Endothelial cell of umbilical vein (primary cell): Measurements from ENCODE around the gene SORCS2. TPM values are rescaled to one million over a fixed set of nuclear protein-coding genes. Genes with fewer than 3 reads are reported as not detected.

ENCODE experiments used
- BruUV-seq: library from RNA; stranded (reverse); fragments of 400-500 nt; replicated peaks from 2 replicates; lab custom pipeline; 2021; lab: Mats Ljungman, UMichigan
- CTCF ChIA-PET: fragments of 300-600, 350-600 bp; sonication (Branson Sonifier 250); formaldehyde crosslinking; loops from one replicate; lab custom pipeline; 2021; ENCODE audit warnings: antibody characterized with exemption, inconsistent platforms; lab: Charles Lee
- POLR2A ChIA-PET: fragments of 300-600, 350-600 bp; sonication (Branson Sonifier 250); formaldehyde crosslinking; loops from one replicate; lab custom pipeline; 2021; ENCODE audit warnings: antibody characterized with exemption, inconsistent platforms; lab: Charles Lee
- DNase-seq: peaks from one replicate; pipeline ENCODE4 v3.0.0-alpha.2; 2011; ENCODE audit warnings: low read depth, low spot score
- FAIRE-seq: peaks from 2 replicates; lab custom pipeline; 2011; peaks lifted over from hg19 to GRCh38; lab: Jason Lieb, UNC
- H2AFZ ChIP-seq: 2 replicates; pipeline ENCODE4 v1.6.0; 2012; ENCODE audit warnings: low read depth, low read length, control low read depth, inconsistent platforms
- H3K27ac ChIP-seq: 2 replicates; pipeline ENCODE4 v1.5.1; 2011; ENCODE audit warnings: low read depth, mild to moderate bottlenecking, control low read depth, low read length, moderate library complexity; ENCODE audit not compliant: insufficient read depth
- H3K27me3 ChIP-seq, 2 experiments: 2 replicates each; pipeline versions ENCODE4 v1.6.0 to v1.6.1; 2011; ENCODE audit warnings: low read length in 2 of 2, mixed read lengths in 1 of 2; ENCODE audit not compliant: control insufficient read depth in 2 of 2, insufficient read depth in 2 of 2
- H3K36me3 ChIP-seq, 2 experiments: 2 replicates in 1 of 2; 3 replicates in 1 of 2; pipeline ENCODE4 v1.5.1; 2011; ENCODE audit warnings: low read length in 2 of 2, mild to moderate bottlenecking in 1 of 2, moderate library complexity in 1 of 2; ENCODE audit not compliant: control insufficient read depth in 2 of 2, insufficient read depth in 2 of 2; ENCODE audit errors: extremely low read depth in 1 of 2
- H3K4me1 ChIP-seq: 3 replicates; pipeline ENCODE4 v1.5.1; 2011; ENCODE audit warnings: mild to moderate bottlenecking, low read length; ENCODE audit not compliant: control insufficient read depth, insufficient read depth; ENCODE audit errors: extremely low read depth
- H3K4me2 ChIP-seq: 2 replicates; pipeline ENCODE4 v1.6.1; 2011; ENCODE audit warnings: low read length, control low read depth, mixed read lengths; ENCODE audit not compliant: insufficient read depth
- H3K4me3 ChIP-seq, 3 experiments: fragments of 200-600 bp in 1 of 3; sonication (generic), shearing (Covaris generic) in 1 of 3; replicated peaks in 1 of 3; 2 replicates each; pipeline ENCODE4 v1.5.1; 2011 to 2016; ENCODE audit warnings: control low read depth in 3 of 3, low read length in 3 of 3, mild to moderate bottlenecking in 2 of 3, inconsistent platforms in 1 of 3, low read depth in 1 of 3, moderate library complexity in 1 of 3; ENCODE audit not compliant: insufficient read depth in 1 of 3
- H3K79me2 ChIP-seq: 2 replicates; pipeline ENCODE4 v1.6.0; 2012; ENCODE audit warnings: low read length, inconsistent platforms; ENCODE audit not compliant: control insufficient read depth, insufficient read depth
- H3K9ac ChIP-seq: replicated peaks from 2 replicates; pipeline ENCODE3; 2011; ENCODE audit warnings: low read length, control low read depth; ENCODE audit not compliant: insufficient read depth; ENCODE audit errors: extremely low read depth
- H3K9me1 ChIP-seq: replicated peaks from 3 replicates; pipeline ENCODE4 v1.6.0; 2011; ENCODE audit warnings: mild to moderate bottlenecking, low read length; ENCODE audit not compliant: control insufficient read depth, insufficient read depth; ENCODE audit errors: extremely low read depth
- H3K9me3 ChIP-seq: replicated peaks from 2 replicates; pipeline ENCODE4 v1.5.1; 2012; ENCODE audit warnings: low read length, inconsistent platforms; ENCODE audit not compliant: control insufficient read depth, insufficient read depth
- H4K20me1 ChIP-seq: replicated peaks from 2 replicates; pipeline ENCODE3; 2011; ENCODE audit warnings: mild to moderate bottlenecking, low read length; ENCODE audit not compliant: control insufficient read depth, insufficient read depth; ENCODE audit errors: extremely low read depth
- EZH2 ChIP-seq: IDR thresholded peaks from 2 replicates; pipeline ENCODE4 v1.6.1; 2012; ENCODE audit warnings: borderline replicate concordance, low read depth, mild to moderate bottlenecking, moderate library complexity, low read length, inconsistent platforms; ENCODE audit not compliant: severe bottlenecking
- FOS ChIP-seq: IDR thresholded peaks from 2 replicates; pipeline ENCODE4 v1.6.1; 2011; ENCODE audit warnings: mild to moderate bottlenecking, low read length, moderate library complexity, borderline replicate concordance; ENCODE audit not compliant: insufficient read depth
- GATA2 ChIP-seq: IDR thresholded peaks from 2 replicates; pipeline ENCODE4 v1.7.0; 2011; ENCODE audit warnings: low read depth, mild to moderate bottlenecking, moderate library complexity, mixed read lengths, low read length; ENCODE audit not compliant: insufficient read length, insufficient read depth
- JUN ChIP-seq: IDR thresholded peaks from 2 replicates; pipeline ENCODE4 v1.6.1; 2011; ENCODE audit warnings: borderline replicate concordance, low read depth; ENCODE audit not compliant: insufficient read length, insufficient read depth
- MYC ChIP-seq: IDR thresholded peaks from one replicate; pipeline ENCODE4 v1.6.1; 2011; ENCODE audit warnings: mild to moderate bottlenecking, low read depth, low read length
- POLR2A ChIP-seq: IDR thresholded peaks from 2 replicates; pipeline ENCODE4 v1.6.1; 2012; ENCODE audit warnings: low read depth, mild to moderate bottlenecking, control low read depth, low read length
- POLR2AphosphoS5 ChIP-seq: IDR thresholded peaks from 2 replicates; pipeline ENCODE4 v1.6.1; 2012; ENCODE audit warnings: low read depth, mild to moderate bottlenecking, control low read depth, low read length, moderate library complexity; ENCODE audit not compliant: insufficient read depth
- dilution Hi-C: fragments of 300-500 bp; cut with MboI; formaldehyde crosslinking; loops from one replicate; pipeline ENCODE4 v1.15.0; 2019; ENCODE audit warnings: low sequenced_read_pairs; ENCODE audit not compliant: extremely low pct_ligation_motif_present
- intact Hi-C: fragments of 100-400 bp; cut with micrococcal nuclease; formaldehyde crosslinking; loops from one replicate; pipeline ENCODE4 v1.10.0; 2022
- polyA plus RNA-seq, 4 experiments: library from polyadenylated mRNA; depleted of rRNA in 3 of 4; stranded (reverse) in 3 of 4; unstranded in 1 of 4; fragments of >200 nt; gene quantifications; 2 replicates each; pipeline versions ENCODE4 v1.2.1 to v1.2.3, GENCODE V29; 2011 to 2012; ENCODE audit warnings: missing spikeins in 1 of 4
- total RNA-seq: library from RNA; stranded (reverse); gene quantifications from 2 replicates; pipeline ENCODE4 v1.2.3, GENCODE V29; 2021
- TF ChIP-seq, protein P1 (sequence below), 2 donors: IDR thresholded peaks; 1 replicate in 1 of 2; 2 replicates in 1 of 2; pipeline ENCODE4 v1.5.1; 2011; ENCODE audit warnings: low read length in 2 of 2, mild to moderate bottlenecking in 2 of 2, moderate library complexity in 2 of 2, control low read depth in 1 of 2, inconsistent platforms in 1 of 2, low read depth in 1 of 2; ENCODE audit not compliant: insufficient read depth in 1 of 2; ENCODE audit errors: extremely low read depth in 1 of 2
- TF ChIP-seq, protein P2 (sequence below): IDR thresholded peaks from 2 replicates; pipeline ENCODE4 v1.6.1; 2011; ENCODE audit not compliant: insufficient read depth, insufficient read length

The SORCS2 gene
- total and polyA plus RNA-seq, 2 donors (not counting 3 experiments of a cell fraction or from before 2014, with no cell fraction given) = not detected

DNA sequence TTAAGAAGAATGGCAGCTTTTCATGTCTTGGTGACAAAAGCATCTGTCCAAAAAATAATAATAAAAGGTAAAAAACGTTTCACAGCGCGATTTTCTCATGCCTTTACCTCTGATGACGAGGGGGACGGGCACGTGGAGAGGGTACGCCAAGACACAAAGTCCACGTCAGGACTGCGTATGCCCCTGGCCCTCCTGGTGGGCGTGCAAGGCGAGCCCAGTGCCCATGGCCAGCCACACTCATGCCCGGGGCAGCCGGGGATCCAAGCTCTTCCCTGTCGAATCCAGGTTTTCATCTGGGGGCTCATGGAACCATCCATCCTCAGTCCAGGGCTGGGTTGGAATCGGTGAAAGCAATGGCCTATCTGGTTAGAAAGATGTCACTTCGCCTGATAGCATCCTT is 570.8 kb downstream of the SORCS2 start:
- H3K36me3 ChIP-seq = peaks cover 19 to 62% of the 10 kb centered on the region in 2 experiments
- H3K27me3 ChIP-seq = no peaks in the 10 kb centered on the region
- no peak overlapping the region for H2AFZ ChIP-seq
- no peak for TF ChIP-seq POLR2AphosphoS5
- no peak for TF ChIP-seq MYC
- TF ChIP-seq JUN = no peak
- no peak for TF ChIP-seq POLR2A
- TF ChIP-seq EZH2 = no peak
- TF ChIP-seq GATA2 = no peak
- TF ChIP-seq, protein P1, sequence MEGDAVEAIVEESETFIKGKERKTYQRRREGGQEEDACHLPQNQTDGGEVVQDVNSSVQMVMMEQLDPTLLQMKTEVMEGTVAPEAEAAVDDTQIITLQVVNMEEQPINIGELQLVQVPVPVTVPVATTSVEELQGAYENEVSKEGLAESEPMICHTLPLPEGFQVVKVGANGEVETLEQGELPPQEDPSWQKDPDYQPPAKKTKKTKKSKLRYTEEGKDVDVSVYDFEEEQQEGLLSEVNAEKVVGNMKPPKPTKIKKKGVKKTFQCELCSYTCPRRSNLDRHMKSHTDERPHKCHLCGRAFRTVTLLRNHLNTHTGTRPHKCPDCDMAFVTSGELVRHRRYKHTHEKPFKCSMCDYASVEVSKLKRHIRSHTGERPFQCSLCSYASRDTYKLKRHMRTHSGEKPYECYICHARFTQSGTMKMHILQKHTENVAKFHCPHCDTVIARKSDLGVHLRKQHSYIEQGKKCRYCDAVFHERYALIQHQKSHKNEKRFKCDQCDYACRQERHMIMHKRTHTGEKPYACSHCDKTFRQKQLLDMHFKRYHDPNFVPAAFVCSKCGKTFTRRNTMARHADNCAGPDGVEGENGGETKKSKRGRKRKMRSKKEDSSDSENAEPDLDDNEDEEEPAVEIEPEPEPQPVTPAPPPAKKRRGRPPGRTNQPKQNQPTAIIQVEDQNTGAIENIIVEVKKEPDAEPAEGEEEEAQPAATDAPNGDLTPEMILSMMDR (IDR thresholded peaks at IDR 0.05; ENCODE audit: extremely low read depth in 1 of 2, insufficient read depth in 1 of 2, low read depth in 1 of 2, low read length in 2 of 2) = no peak
- TF ChIP-seq, protein P2, sequence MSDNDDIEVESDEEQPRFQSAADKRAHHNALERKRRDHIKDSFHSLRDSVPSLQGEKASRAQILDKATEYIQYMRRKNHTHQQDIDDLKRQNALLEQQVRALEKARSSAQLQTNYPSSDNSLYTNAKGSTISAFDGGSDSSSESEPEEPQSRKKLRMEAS = no peak
- no peak for TF ChIP-seq FOS
- dilution Hi-C loops (no loop called here), intact Hi-C loops (no loop called here)
- no peak for FAIRE-seq
- ChIA-PET CTCF (interaction anchor here (0.8 to 2.8 kb wide), 6 partner anchors 13 to 225 kb away, joined by 3 to 24 read pairs (median 9); no protein-coding TSS in a partner anchor), POLR2A (no interaction called here)
- no peak overlapping the region for H3K9ac ChIP-seq
- no peak overlapping the region for H3K4me3 ChIP-seq
- H3K79me2 ChIP-seq = peaks cover 3% of the 10 kb centered on the region
- no peaks in the 10 kb centered on the region for H3K9me1 ChIP-seq
- DNase-seq = no peak
- BruUV-seq = no TSS peak
- peaks cover 5% of the 10 kb centered on the region for H3K4me1 ChIP-seq
- no peaks in the 10 kb centered on the region for H3K9me3 ChIP-seq
- H3K4me2 ChIP-seq = no peak overlapping the region
- no peak overlapping the region for H3K27ac ChIP-seq
- no peaks in the 10 kb centered on the region for H4K20me1 ChIP-seq
